HG03196 (cell line): Measurements from ENCODE around the gene TPSAB1.

ENCODE experiments used
- ATAC-seq: cut with Tn5 transposase; IDR thresholded peaks from one replicate; pipeline ENCODE4 v1.9.1; 2021; ENCODE audit not compliant: unreplicated experiment

TPSAB1 gene

GRCh38 chr16:1283296-1283695, 42.8 kb downstream of the TPSAB1 start:
- no peak for ATAC-seq

GRCh38 chr16:1283996-1284616, 43.6 kb downstream of the TPSAB1 start:
- no peak for ATAC-seq

- ATAC-seq, result no peak
Measured at GRCh38 chr16:1285669-1286512, 45.4 kb downstream of the TPSAB1 start.

GRCh38 chr16:1286513-1287094, 46.1 kb downstream of the TPSAB1 start:
- ATAC-seq, result no peak

DNA sequence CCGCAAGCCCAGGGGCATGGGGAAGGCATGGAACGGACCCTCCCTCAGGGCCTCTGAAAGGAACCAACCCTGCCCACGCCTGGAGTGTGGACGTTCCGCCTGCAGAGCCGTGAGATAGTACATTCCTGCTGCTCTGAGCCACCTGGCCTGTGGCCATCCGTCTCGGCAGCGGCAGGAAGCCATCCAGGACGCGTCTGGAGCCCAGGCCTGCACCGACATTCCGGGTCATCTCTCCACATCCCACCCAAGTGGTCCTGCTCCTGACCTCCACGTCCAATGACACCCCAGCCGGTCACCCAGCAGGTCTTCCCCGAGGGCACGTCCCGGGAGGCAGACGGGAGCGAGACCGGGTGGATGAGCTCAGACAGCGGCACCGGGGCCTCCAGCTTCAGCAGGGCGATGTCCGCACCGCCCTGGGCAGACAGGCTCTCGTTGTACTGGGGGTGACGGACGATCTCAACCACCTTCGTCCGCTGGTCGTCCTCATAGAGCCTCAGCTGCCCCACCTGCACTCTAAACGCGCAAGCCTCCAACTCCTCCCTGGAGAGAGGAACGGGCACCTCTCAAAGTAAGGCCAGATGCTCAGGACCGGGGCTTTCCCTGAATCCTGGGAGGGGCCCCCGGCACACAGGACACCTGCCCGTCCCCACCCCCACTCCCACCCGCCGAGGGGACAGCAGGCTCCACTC, 47.6 kb downstream of the TPSAB1 start:
- no peak for ATAC-seq

DNA sequence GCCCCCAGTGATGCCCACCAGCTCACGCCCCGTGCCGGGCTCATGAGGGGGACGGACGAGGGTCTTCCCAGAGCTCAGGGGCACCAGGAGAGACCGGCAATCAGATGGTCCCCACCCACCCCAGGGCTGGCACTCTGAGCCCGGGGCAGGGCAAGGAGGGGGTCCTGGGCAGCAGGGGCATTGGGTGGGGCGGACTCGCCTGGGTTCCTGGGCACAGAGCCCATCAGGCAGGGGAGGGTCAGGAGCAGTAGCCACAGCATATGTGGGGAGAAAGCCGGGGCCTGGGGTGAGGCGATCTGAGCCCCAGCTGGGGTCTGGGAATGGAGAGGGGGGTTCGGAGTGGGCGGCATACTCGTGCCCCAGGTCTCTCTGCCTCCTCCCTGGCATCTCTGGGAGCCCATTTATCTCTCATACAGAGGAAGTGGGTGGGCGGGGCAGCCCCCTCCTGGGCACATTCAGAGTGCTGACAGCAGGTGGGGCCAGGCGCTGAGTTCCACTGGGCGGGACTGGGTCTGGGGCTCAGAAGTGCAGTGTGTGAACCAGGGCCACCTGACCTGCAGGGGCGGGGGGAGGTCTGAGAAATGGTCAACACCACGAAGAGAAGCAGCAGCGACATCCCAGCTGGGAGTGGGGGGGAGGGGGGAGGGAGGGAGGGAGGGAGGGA, 48.4 kb downstream of the TPSAB1 start:
- ATAC-seq, result no peak

DNA sequence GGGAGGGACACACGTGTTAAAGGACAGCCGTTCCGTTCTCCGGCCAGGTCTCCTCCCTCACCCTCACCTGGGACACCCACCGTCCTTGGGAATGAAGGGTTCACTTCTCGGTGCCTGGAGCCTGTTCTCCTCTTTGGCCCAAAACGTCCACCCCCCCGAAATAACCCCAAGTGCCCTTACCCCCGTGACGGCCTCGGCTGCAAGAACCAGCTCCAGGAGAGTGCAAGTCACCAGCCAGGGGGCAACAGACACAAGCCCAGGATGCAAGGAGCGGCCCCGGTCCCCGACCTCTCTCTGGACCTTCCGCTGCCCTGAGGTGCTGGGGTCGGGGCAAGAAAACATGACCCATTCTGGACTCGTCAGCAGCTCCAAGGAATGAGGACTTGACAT, 49.0 kb downstream of the TPSAB1 start:
- ATAC-seq, result no peak

GRCh38 chr16:1290063-1290501, 49.6 kb downstream of the TPSAB1 start:
- ATAC-seq, result no peak

DNA sequence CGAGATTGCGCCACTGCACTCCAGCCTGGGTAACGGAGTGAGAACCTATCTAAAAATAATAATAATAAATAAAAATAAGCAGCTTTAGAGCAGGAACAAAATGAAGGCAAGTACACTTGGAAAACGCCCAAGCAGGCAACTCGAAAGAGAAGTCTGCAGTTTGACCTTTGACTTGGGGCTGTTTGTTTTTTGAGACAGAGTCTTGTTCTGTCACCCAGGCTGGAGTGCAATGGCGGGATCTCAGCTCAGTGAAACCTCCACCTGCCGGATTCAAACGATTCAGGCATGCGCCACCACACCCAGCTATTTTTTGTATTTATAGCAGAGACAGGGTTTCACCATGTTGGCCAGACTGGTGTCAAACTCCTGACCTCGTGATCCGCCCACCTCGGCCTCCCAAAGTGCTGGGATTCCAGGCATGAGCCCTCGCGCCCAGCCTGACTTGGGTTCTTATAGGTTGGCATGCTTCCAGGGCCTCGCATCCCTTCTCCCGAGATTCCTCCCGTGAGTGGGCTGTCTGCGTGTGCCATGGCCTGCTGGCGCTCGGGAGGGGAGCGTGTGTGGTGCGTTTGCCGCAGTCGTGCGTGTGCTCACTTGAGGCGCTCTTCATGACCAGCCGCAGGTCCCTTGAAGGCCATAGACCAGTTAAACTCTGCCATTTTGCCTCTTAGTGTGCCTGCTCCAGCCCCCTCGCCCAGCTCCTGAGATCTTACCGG, 50.5 kb downstream of the TPSAB1 start:
- no peak for ATAC-seq

GRCh38 chr16:1291576-1291974, 51.1 kb downstream of the TPSAB1 start:
- no peak for ATAC-seq
